GM18858 (cell line): ENCODE results near the gene ADGRG7.

Source experiments
- ATAC-seq: cut with Tn5 transposase; IDR thresholded peaks from one replicate; pipeline ENCODE4 v1.9.1; 2021; ENCODE audit not compliant: unreplicated experiment

The ADGRG7 gene

GRCh38 chr3:100697172-100697571, 87.8 kb downstream of the ADGRG7 start:
- no peak for ATAC-seq

- no peak for ATAC-seq
Measured at GRCh38 chr3:100697723-100698285, 88.4 kb downstream of the ADGRG7 start.

GRCh38 chr3:100698736-100699135, 89.3 kb downstream of the ADGRG7 start:
- ATAC-seq: no peak

GRCh38 chr3:100700708-100701107, 91.3 kb downstream of the ADGRG7 start:
- ATAC-seq: no peak

- no peak for ATAC-seq
Measured at GRCh38 chr3:100702082-100702979, 92.9 kb downstream of the ADGRG7 start.

- no peak for ATAC-seq
Measured at GRCh38 chr3:100702980-100703345, 93.6 kb downstream of the ADGRG7 start.

- ATAC-seq: no peak
Measured at GRCh38 chr3:100703865-100704264, 94.5 kb downstream of the ADGRG7 start.

GRCh38 chr3:100706365-100706764, 97.0 kb downstream of the ADGRG7 start:
- ATAC-seq: no peak

GRCh38 chr3:100708644-100708988, 99.2 kb downstream of the ADGRG7 start:
- no peak for ATAC-seq

- peak; percentile 91 for ATAC-seq
Measured at GRCh38 chr3:100708989-100709841, 99.8 kb downstream of the ADGRG7 start, which contains the start of gene TFG. Gene TFG (plus strand): TSS chr3:100709494. CDS start chr3:100713686, 4,192 bp downstream.

- ATAC-seq: no peak
Measured at GRCh38 chr3:100709842-100710260, 100.5 kb downstream of the ADGRG7 start.

- peak; percentile 38 for ATAC-seq
Measured at GRCh38 chr3:100710261-100710968, 101.0 kb downstream of the ADGRG7 start.

GRCh38 chr3:100715176-100715575, 105.8 kb downstream of the ADGRG7 start:
- ATAC-seq: no peak

- ATAC-seq: no peak
Measured at GRCh38 chr3:100717063-100717462, 107.7 kb downstream of the ADGRG7 start.

GRCh38 chr3:100717637-100718487, 108.5 kb downstream of the ADGRG7 start:
- no peak for ATAC-seq

GRCh38 chr3:100719136-100719535, 109.7 kb downstream of the ADGRG7 start:
- ATAC-seq: no peak

- ATAC-seq: no peak
Measured at GRCh38 chr3:100720426-100720825, 111.0 kb downstream of the ADGRG7 start.

GRCh38 chr3:100725935-100726513, 116.6 kb downstream of the ADGRG7 start:
- no peak for ATAC-seq

GRCh38 chr3:100726706-100727105, 117.3 kb downstream of the ADGRG7 start:
- no peak for ATAC-seq

- no peak for ATAC-seq
Measured at GRCh38 chr3:100730524-100730923, 121.1 kb downstream of the ADGRG7 start.
